Karpas-422 (cell line): ENCODE results near the gene CREB3L2. TPM values are rescaled to one million over a fixed set of nuclear protein-coding genes. Genes with fewer than 3 reads are reported as not detected.

Experiments
- DNase-seq: peaks from one replicate; pipeline ENCODE4 v3.0.0-alpha.2; 2015
- H2AFZ ChIP-seq: fragments of 200-600 bp; sonication (generic); 2 replicates; pipeline ENCODE4 v1.6.1; 2014; ENCODE audit warnings: antibody characterized with exemption, low read length, mixed read lengths
- H3K27ac ChIP-seq: fragments of 200-600 bp; sonication (generic); 2 replicates; pipeline ENCODE4 v1.5.1; 2014; ENCODE audit warnings: mild to moderate bottlenecking, low read length, moderate library complexity
- H3K27me3 ChIP-seq: fragments of 200-600 bp; sonication (generic); 2 replicates; pipeline ENCODE4 v1.6.1; 2014; ENCODE audit warnings: low read length, mixed read lengths
- H3K36me3 ChIP-seq: fragments of 200-600 bp; sonication (generic); 2 replicates; pipeline ENCODE4 v1.6.1; 2014; ENCODE audit warnings: low read length, mixed read lengths; ENCODE audit not compliant: insufficient read depth
- H3K4me1 ChIP-seq: fragments of 200-600 bp; sonication (generic); 2 replicates; pipeline ENCODE4 v1.6.1; 2014; ENCODE audit warnings: mild to moderate bottlenecking, low read length, mixed read lengths
- H3K4me2 ChIP-seq: fragments of 200-600 bp; sonication (generic); 2 replicates; pipeline ENCODE4 v1.6.1; 2014; ENCODE audit warnings: low read length, low read depth, mild to moderate bottlenecking; ENCODE audit not compliant: poor library complexity, severe bottlenecking
- H3K4me3 ChIP-seq: fragments of 200-600 bp; sonication (generic); 2 replicates; pipeline ENCODE4 v1.5.1; 2014; ENCODE audit warnings: mild to moderate bottlenecking, antibody characterized with exemption, low read length, mixed read lengths
- H3K79me2 ChIP-seq: fragments of 200-600 bp; sonication (generic); 2 replicates; pipeline ENCODE4 v1.6.1; 2014; ENCODE audit warnings: mild to moderate bottlenecking, low read length, mixed read lengths
- H3K9ac ChIP-seq: fragments of 200-600 bp; sonication (generic); 2 replicates; pipeline ENCODE4 v1.6.0; 2014; ENCODE audit warnings: low read length
- H3K9me2 ChIP-seq: fragments of 200-600 bp; sonication (generic), shearing (Covaris generic); replicated peaks from 2 replicates; pipeline ENCODE4 v1.6.0; 2014; ENCODE audit warnings: mild to moderate bottlenecking, low read length, moderate library complexity; ENCODE audit not compliant: insufficient read depth
- H3K9me3 ChIP-seq: fragments of 300-700, 200-600 bp; sonication (generic); 2 replicates; pipeline ENCODE4 v1.6.1; 2014; ENCODE audit warnings: low read length, mixed read lengths
- H4K20me1 ChIP-seq: fragments of 200-600 bp; sonication (generic); 2 replicates; pipeline ENCODE4 v1.6.1; 2014; ENCODE audit warnings: mild to moderate bottlenecking, antibody characterized with exemption, low read length, low read depth; ENCODE audit not compliant: insufficient read depth
- total RNA-seq: library from RNA; depleted of rRNA; stranded (reverse); fragments of >200 nt; shearing (Covaris generic); gene quantifications from 2 replicates; pipeline ENCODE4 v1.2.3, GENCODE V29; 2014; ENCODE audit warnings: low replicate concordance

Gene CREB3L2
- total RNA-seq, 1 experiment from 2014 or later: not detected

GRCh38 chr7:137862358-137862757 is 139.5 kb downstream of the CREB3L2 start:
- Histone ChIP-seq H3K27me3 (no peaks in the 10 kb centered on the region), H3K27ac (no peak overlapping the region), H3K9ac (no peak overlapping the region), H2AFZ (no peak overlapping the region), H3K36me3 (no peaks in the 10 kb centered on the region), H3K9me2 (no peaks in the 10 kb centered on the region), H3K4me2 (no peak overlapping the region), H3K9me3 (no peaks in the 10 kb centered on the region), H4K20me1 (no peaks in the 10 kb centered on the region), H3K4me1 (no peaks in the 10 kb centered on the region), H3K4me3 (no peak overlapping the region), H3K79me2 (no peaks in the 10 kb centered on the region)
- no peak for DNase-seq

GRCh38 chr7:137860542-137860941 is 141.3 kb downstream of the CREB3L2 start:
- no peaks in the 10 kb centered on the region for H3K79me2 ChIP-seq

GRCh38 chr7:137853053-137853452 is 148.8 kb downstream of the CREB3L2 start:
- Histone ChIP-seq H3K9ac (no peak overlapping the region), H4K20me1 (no peaks in the 10 kb centered on the region), H3K4me1 (no peaks in the 10 kb centered on the region)

More at GRCh38 chr7:137860542-137860941, 141.3 kb downstream of the CREB3L2 start:
- Histone ChIP-seq H4K20me1 (no peaks in the 10 kb centered on the region), H3K27me3 (no peaks in the 10 kb centered on the region), H3K27ac (no peak overlapping the region), H3K36me3 (no peaks in the 10 kb centered on the region), H3K4me2 (no peak overlapping the region), H3K4me3 (no peak overlapping the region), H3K9me2 (no peaks in the 10 kb centered on the region), H3K4me1 (no peaks in the 10 kb centered on the region), H3K9ac (no peak overlapping the region), H2AFZ (no peak overlapping the region), H3K9me3 (no peaks in the 10 kb centered on the region)
- no peak for DNase-seq

GRCh38 chr7:137852108-137852507 is 149.8 kb downstream of the CREB3L2 start:
- no peak overlapping the region for H3K4me2 ChIP-seq
- no peaks in the 10 kb centered on the region for H3K79me2 ChIP-seq
- H3K4me3 ChIP-seq: no peak overlapping the region
- no peaks in the 10 kb centered on the region for H4K20me1 ChIP-seq
- no peaks in the 10 kb centered on the region for H3K9me3 ChIP-seq
- no peaks in the 10 kb centered on the region for H3K27me3 ChIP-seq
- no peak for DNase-seq
- no peak overlapping the region for H3K9ac ChIP-seq
- no peak overlapping the region for H3K27ac ChIP-seq
- H3K36me3 ChIP-seq: no peaks in the 10 kb centered on the region
- no peaks in the 10 kb centered on the region for H3K9me2 ChIP-seq
- H3K4me1 ChIP-seq: no peaks in the 10 kb centered on the region
- H2AFZ ChIP-seq: no peak overlapping the region

More at GRCh38 chr7:137853053-137853452, 148.8 kb downstream of the CREB3L2 start:
- Histone ChIP-seq H3K36me3 (no peaks in the 10 kb centered on the region), H3K4me3 (no peak overlapping the region), H3K9me2 (no peaks in the 10 kb centered on the region), H3K9me3 (no peaks in the 10 kb centered on the region), H3K27ac (no peak overlapping the region), H3K27me3 (no peaks in the 10 kb centered on the region), H3K4me2 (no peak overlapping the region), H3K79me2 (no peaks in the 10 kb centered on the region), H2AFZ (no peak overlapping the region)
- DNase-seq: no peak

- Histone ChIP-seq H4K20me1 (no peaks in the 10 kb centered on the region), H3K27ac (no peak overlapping the region), H3K9ac (no peak overlapping the region), H3K4me1 (no peaks in the 10 kb centered on the region), H2AFZ (no peak overlapping the region), H3K27me3 (no peaks in the 10 kb centered on the region), H3K79me2 (no peaks in the 10 kb centered on the region), H3K4me2 (no peak overlapping the region), H3K9me2 (no peaks in the 10 kb centered on the region), H3K9me3 (no peaks in the 10 kb centered on the region), H3K4me3 (no peak overlapping the region), H3K36me3 (no peaks in the 10 kb centered on the region)
- no peak for DNase-seq
These were observed 150.6 kb downstream of the CREB3L2 start for GRCh38 chr7:137850972-137851945.

- H3K9me2 ChIP-seq: no peaks in the 10 kb centered on the region
- no peak for DNase-seq
- no peaks in the 10 kb centered on the region for H3K36me3 ChIP-seq
- H3K79me2 ChIP-seq: no peaks in the 10 kb centered on the region
- H2AFZ ChIP-seq: no peak overlapping the region
- no peak overlapping the region for H3K9ac ChIP-seq
- H3K9me3 ChIP-seq: no peaks in the 10 kb centered on the region
- H3K4me2 ChIP-seq: no peak overlapping the region
- no peaks in the 10 kb centered on the region for H3K27me3 ChIP-seq
- H4K20me1 ChIP-seq: no peaks in the 10 kb centered on the region
- H3K4me3 ChIP-seq: no peak overlapping the region
- H3K4me1 ChIP-seq: no peaks in the 10 kb centered on the region
- no peak overlapping the region for H3K27ac ChIP-seq
These were observed 151.3 kb downstream of the CREB3L2 start for GRCh38 chr7:137850571-137850970.

GRCh38 chr7:137848095-137848494 is 153.8 kb downstream of the CREB3L2 start:
- Histone ChIP-seq H3K27me3 (no peaks in the 10 kb centered on the region), H3K9ac (no peak overlapping the region)

GRCh38 chr7:137847568-137848050 is 154.3 kb downstream of the CREB3L2 start:
- H3K36me3 ChIP-seq: no peaks in the 10 kb centered on the region
- H3K4me2 ChIP-seq: no peak overlapping the region
- no peaks in the 10 kb centered on the region for H3K27me3 ChIP-seq
- no peak for DNase-seq
- no peak overlapping the region for H3K27ac ChIP-seq
- no peak overlapping the region for H3K4me3 ChIP-seq
- H2AFZ ChIP-seq: no peak overlapping the region
- no peak overlapping the region for H3K9ac ChIP-seq
- no peaks in the 10 kb centered on the region for H3K79me2 ChIP-seq
- no peaks in the 10 kb centered on the region for H3K9me3 ChIP-seq
- no peaks in the 10 kb centered on the region for H3K4me1 ChIP-seq
- H4K20me1 ChIP-seq: no peaks in the 10 kb centered on the region
- H3K9me2 ChIP-seq: no peaks in the 10 kb centered on the region

More at GRCh38 chr7:137848095-137848494, 153.8 kb downstream of the CREB3L2 start:
- Histone ChIP-seq H3K79me2 (no peaks in the 10 kb centered on the region), H3K9me3 (no peaks in the 10 kb centered on the region), H3K36me3 (no peaks in the 10 kb centered on the region), H3K4me1 (no peaks in the 10 kb centered on the region), H3K9me2 (no peaks in the 10 kb centered on the region), H3K27ac (no peak overlapping the region), H3K4me2 (no peak overlapping the region), H4K20me1 (no peaks in the 10 kb centered on the region), H2AFZ (no peak overlapping the region), H3K4me3 (no peak overlapping the region)
- DNase-seq: no peak
